Heart left ventricle (tissue), 13 donors: ENCODE measurements around the gene SNX8.

Experiments
- POLR2A ChIP-seq, 2 donors: fragments of 450-650 bp; IDR thresholded peaks; one replicate each; pipeline ENCODE4 v1.6.1; 2017; ENCODE audit warnings: antibody characterized with exemption in 2 of 2, mild to moderate bottlenecking in 2 of 2, moderate library complexity in 2 of 2
- TF ChIP-seq, protein P1 (sequence below), 12 donors: fragments of 200-600 bp; sonication (generic) in 4 of 12; IDR thresholded peaks; one replicate each; pipeline versions ENCODE4 v1.5.0 to v1.8.0; 2018 to 2022; ENCODE audit warnings: antibody characterized with exemption in 12 of 12, mild to moderate bottlenecking in 5 of 12
- donor health status: ischemic (EF 13 %, LVEDD 7.1; RV severe dilation, severe dysfunction).
- donor health status: DM: no; HTN: yes; CAD: no.
- donor health status: DM: no; HTN: no; CAD: no.
- donor health status: ischemic (EF 25% LVEDD 6.9; RV normal size, moderate dysfunction).
- donor health status: ischemic (EF 25% LVEDD 5.7; RV mildly dilated, moderate dysfunction).
- donor health status: ischemic (EF 35%, LVEDD 5.7; RV mildly dilated, moderate dysfunction).
- donor health status: nonischemic (EF 11% LVEDD 7.7; RV severe dilation, severe dysfunction).
- donor health status: DM: yes; HTN: yes; CAD: no.
- donor health status: PGD.
- donor health status: ischemic (EF 29% LVEDD 5.4; RV normal size, mild dysfunction).
- donor health status: nonischemic (EF 23%, LVEDD 6.1; RV moderate dilation, normal function).

DNA sequence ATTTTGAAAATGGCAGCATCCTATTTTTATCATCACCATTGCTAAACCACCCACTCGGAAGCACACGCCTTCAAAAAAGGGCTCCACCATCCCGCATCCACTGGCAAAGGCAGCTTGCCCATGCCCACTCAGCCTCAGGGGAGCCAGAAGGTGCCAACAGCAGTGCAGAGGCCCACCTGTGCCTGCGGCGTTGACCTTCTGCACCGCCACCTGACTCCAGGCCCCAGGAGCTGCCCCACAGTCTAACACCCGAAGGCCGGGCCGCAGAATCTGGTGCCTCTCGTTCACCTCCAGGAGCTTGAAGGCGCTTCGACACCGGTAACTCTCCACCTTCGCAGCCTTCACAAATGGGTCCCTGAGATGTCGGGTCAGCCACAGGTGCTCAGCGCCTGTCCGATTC is 75.0 kb downstream of the SNX8 start:
- no peak for TF ChIP-seq POLR2A (IDR thresholded peaks at IDR 0.05)
- TF ChIP-seq, protein P1, sequence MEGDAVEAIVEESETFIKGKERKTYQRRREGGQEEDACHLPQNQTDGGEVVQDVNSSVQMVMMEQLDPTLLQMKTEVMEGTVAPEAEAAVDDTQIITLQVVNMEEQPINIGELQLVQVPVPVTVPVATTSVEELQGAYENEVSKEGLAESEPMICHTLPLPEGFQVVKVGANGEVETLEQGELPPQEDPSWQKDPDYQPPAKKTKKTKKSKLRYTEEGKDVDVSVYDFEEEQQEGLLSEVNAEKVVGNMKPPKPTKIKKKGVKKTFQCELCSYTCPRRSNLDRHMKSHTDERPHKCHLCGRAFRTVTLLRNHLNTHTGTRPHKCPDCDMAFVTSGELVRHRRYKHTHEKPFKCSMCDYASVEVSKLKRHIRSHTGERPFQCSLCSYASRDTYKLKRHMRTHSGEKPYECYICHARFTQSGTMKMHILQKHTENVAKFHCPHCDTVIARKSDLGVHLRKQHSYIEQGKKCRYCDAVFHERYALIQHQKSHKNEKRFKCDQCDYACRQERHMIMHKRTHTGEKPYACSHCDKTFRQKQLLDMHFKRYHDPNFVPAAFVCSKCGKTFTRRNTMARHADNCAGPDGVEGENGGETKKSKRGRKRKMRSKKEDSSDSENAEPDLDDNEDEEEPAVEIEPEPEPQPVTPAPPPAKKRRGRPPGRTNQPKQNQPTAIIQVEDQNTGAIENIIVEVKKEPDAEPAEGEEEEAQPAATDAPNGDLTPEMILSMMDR (IDR thresholded peaks at IDR 0.05): no peak
